GM12864 (cell line): ENCODE results near the gene AKAP7.

ENCODE experiments used
- DNase-seq: peaks from one replicate; pipeline ENCODE4 v3.0.0-alpha.2; 2011; ENCODE audit warnings: low read depth
- H3K4me3 ChIP-seq: 2 replicates; pipeline ENCODE4 v1.5.1; 2011; ENCODE audit warnings: mild to moderate bottlenecking, low read depth, low read length, control low read depth
- TF ChIP-seq, protein P1 (sequence below): IDR thresholded peaks from 2 replicates; pipeline ENCODE4 v1.5.1; 2011; ENCODE audit warnings: low read depth, mild to moderate bottlenecking, moderate library complexity, low read length, control low read depth, inconsistent platforms; ENCODE audit errors: missing control alignments

AKAP7 gene

GRCh38 chr6:131134220-131134979, 867 bp upstream of the AKAP7 start:
- TF ChIP-seq, protein P1, sequence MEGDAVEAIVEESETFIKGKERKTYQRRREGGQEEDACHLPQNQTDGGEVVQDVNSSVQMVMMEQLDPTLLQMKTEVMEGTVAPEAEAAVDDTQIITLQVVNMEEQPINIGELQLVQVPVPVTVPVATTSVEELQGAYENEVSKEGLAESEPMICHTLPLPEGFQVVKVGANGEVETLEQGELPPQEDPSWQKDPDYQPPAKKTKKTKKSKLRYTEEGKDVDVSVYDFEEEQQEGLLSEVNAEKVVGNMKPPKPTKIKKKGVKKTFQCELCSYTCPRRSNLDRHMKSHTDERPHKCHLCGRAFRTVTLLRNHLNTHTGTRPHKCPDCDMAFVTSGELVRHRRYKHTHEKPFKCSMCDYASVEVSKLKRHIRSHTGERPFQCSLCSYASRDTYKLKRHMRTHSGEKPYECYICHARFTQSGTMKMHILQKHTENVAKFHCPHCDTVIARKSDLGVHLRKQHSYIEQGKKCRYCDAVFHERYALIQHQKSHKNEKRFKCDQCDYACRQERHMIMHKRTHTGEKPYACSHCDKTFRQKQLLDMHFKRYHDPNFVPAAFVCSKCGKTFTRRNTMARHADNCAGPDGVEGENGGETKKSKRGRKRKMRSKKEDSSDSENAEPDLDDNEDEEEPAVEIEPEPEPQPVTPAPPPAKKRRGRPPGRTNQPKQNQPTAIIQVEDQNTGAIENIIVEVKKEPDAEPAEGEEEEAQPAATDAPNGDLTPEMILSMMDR, result no peak
- no peak for DNase-seq
- H3K4me3 ChIP-seq, result no peak overlapping the region

GRCh38 chr6:131134980-131135243, 355 bp upstream of the AKAP7 start:
- DNase-seq, result no peak
- H3K4me3 ChIP-seq, result peak overlapping the region; percentile 55
- TF ChIP-seq, protein P1, result no peak

DNA sequence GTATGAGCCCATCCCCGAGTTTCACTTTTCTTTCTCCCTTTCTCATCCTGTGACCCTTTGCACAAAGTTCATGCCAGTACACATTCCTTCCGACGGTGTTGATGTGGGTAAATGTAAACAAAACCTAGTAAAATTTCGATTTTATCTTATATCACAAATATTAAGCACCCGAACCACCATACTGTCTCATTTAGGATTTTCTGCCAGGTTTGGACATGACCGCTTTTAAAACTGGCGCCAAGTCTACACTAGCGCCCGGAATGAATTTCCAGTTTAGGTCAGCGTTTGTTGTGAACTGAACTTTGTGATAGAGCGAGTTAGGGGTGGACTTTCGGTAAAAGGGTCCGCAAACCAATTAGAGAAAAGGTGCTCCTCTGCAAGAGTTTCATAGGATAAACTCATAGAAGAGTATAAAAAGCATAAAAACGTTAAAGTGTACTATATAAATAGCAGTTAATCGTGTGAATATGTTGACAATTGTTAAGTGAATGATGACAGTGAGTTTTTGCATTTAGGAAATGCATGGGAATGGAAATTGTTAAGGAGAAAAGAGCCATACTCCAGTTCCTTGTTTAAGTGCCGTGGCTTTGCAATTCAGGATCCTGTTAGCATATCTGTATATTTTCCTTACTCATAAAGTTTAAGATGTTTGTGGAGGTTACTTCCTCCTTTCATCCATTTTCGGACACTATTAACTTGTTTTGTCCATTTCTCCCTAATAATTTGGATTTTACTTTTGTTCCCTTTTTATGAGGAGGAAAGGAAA, 937 bp downstream of the AKAP7 start:
- peak overlapping the region; percentile 55 for H3K4me3 ChIP-seq
- DNase-seq, result no peak
- TF ChIP-seq, protein P1, result no peak

GRCh38 chr6:131139599-131139998, 4.3 kb downstream of the AKAP7 start:
- TF ChIP-seq, protein P1, result no peak
- no peak for DNase-seq
- H3K4me3 ChIP-seq, result no peak overlapping the region; the same call in 1 of the 2 replicates

DNA sequence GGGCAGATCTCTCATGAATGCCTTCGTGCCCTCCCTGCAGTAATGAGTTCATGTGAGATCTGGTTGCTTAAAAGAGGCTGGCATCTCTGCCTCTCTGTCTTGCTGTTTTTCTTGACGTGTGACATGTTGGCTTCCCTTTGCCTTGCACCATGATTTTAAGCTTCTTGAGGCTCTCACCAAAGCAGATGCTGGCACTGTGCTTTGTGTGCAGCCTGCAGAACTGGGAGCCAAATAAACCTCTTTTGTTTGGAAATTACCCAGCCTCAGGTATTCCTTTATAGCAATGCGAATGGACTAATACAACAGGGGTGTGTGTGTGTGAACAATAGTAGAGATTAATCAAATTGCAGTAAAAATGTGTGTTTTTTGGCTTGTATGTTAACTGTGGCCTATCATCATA, 8.1 kb downstream of the AKAP7 start:
- TF ChIP-seq, protein P1, result no peak
- DNase-seq, result no peak
- no peak overlapping the region for H3K4me3 ChIP-seq

DNA sequence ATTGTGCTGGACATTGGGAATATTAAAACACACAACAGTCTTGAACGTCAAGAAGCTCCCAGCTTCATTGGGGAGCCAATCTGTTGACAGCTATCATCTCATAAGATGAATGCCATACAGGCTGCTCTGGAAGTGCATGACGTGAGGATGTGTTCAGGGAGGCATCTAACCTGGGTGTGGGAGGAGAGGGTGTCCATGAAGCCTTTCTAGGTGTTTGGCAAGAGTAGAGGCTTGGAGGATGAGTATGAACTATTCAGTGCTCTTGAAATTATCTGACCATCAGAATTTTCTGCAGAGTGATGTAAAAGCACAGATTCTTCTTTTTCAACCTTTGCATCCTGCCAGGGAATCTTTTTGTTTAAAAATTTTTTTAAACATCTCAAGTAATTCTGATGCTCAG, 11.6 kb downstream of the AKAP7 start:
- TF ChIP-seq, protein P1, result no peak
- no peak for DNase-seq
- H3K4me3 ChIP-seq, result no peak overlapping the region
